ENCODE results near the gene HRH3.

The HRH3 gene

DNA sequence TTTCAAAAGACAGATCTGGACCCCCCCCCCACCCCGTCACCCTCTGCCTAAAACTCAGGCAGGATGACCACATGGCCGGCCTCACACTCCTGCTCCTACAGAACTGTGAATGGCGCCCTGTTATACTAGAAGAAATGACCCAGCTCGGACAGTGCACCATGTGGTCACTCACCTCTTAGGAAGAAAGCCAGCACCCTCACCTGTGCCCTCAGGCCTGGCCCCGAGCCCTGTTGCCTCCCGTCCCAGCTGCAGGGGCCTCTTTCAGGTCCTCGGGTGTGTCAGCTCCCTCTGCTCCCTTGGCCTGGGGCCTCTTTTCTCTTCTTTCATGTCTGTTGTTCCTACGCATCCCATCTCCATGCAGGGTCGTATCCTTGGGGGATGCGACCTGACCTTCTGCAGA, 42.0 kb upstream of the HRH3 start:
- Histone ChIP-seq H3F3A (ENCODE audit: insufficient read depth, low read length) (no peaks in the 10 kb centered on the region), H4K20me1 (ENCODE audit: insufficient read depth, low read length) (no peaks in the 10 kb centered on the region), H3K9ac (ENCODE audit: low read length) (no peak overlapping the region), H3K79me2 (ENCODE audit: insufficient read depth, low read length) (no peaks in the 10 kb centered on the region), H3K27ac (ENCODE audit: low read depth, low read length, poor library complexity, severe bottlenecking) (no peak overlapping the region), H3K27me3 (ENCODE audit: insufficient read depth, low read length) (no peaks in the 10 kb centered on the region), H3K9me3 (ENCODE audit: low read length) (peaks cover 3% of the 10 kb centered on the region; the same call in 1 of the 2 replicates), H3K4me3 (ENCODE audit: low read depth, low read length, poor library complexity, severe bottlenecking) (no peak overlapping the region), H3K9me2 (ENCODE audit: low read depth, low read length) (no peaks in the 10 kb centered on the region), H3K4me1 (ENCODE audit: insufficient read depth, low read length, severe bottlenecking) (no peaks in the 10 kb centered on the region), H3K36me3 (ENCODE audit: insufficient read depth, low read length) (peaks cover 50% of the 10 kb centered on the region), H2AFZ (ENCODE audit: low read length) (no peak overlapping the region), H3K4me2 (ENCODE audit: low read length) (no peak overlapping the region)
- TF ChIP-seq, protein P1, sequence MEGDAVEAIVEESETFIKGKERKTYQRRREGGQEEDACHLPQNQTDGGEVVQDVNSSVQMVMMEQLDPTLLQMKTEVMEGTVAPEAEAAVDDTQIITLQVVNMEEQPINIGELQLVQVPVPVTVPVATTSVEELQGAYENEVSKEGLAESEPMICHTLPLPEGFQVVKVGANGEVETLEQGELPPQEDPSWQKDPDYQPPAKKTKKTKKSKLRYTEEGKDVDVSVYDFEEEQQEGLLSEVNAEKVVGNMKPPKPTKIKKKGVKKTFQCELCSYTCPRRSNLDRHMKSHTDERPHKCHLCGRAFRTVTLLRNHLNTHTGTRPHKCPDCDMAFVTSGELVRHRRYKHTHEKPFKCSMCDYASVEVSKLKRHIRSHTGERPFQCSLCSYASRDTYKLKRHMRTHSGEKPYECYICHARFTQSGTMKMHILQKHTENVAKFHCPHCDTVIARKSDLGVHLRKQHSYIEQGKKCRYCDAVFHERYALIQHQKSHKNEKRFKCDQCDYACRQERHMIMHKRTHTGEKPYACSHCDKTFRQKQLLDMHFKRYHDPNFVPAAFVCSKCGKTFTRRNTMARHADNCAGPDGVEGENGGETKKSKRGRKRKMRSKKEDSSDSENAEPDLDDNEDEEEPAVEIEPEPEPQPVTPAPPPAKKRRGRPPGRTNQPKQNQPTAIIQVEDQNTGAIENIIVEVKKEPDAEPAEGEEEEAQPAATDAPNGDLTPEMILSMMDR (IDR thresholded peaks at IDR 0.05; ENCODE audit: low read length): no peak
- no peak for TF ChIP-seq EZH2 (IDR thresholded peaks at IDR 0.05; ENCODE audit: borderline replicate concordance, low read length)

DNA sequence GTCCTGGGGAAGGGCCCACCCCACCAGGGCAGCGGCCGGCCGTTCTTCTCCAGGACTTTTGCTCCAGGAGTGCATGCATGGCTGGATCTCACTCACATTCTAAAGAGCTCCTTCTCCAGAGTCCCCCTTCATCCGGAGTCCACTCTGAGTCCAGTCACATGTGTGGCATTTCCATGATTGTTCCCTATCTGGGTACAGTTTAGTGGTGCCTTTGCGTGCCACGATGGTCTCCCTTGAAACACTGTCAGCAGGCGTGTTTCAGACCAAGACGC, 39.2 kb upstream of the HRH3 start:
- Histone ChIP-seq H3K27me3 (ENCODE audit: insufficient read depth, low read length) (no peaks in the 10 kb centered on the region), H3F3A (ENCODE audit: insufficient read depth, low read length) (no peaks in the 10 kb centered on the region), H3K9ac (ENCODE audit: low read length) (no peak overlapping the region), H3K4me3 (ENCODE audit: low read depth, low read length, poor library complexity, severe bottlenecking) (no peak overlapping the region), H3K9me3 (ENCODE audit: low read length) (no peaks in the 10 kb centered on the region), H2AFZ (ENCODE audit: low read length) (no peak overlapping the region), H3K27ac (ENCODE audit: low read depth, low read length, poor library complexity, severe bottlenecking) (no peak overlapping the region), H3K4me1 (ENCODE audit: insufficient read depth, low read length, severe bottlenecking) (peaks cover 7% of the 10 kb centered on the region), H3K79me2 (ENCODE audit: insufficient read depth, low read length) (no peaks in the 10 kb centered on the region), H3K4me2 (ENCODE audit: low read length) (no peak overlapping the region), H4K20me1 (ENCODE audit: insufficient read depth, low read length) (no peaks in the 10 kb centered on the region), H3K9me2 (ENCODE audit: low read depth, low read length) (no peaks in the 10 kb centered on the region), H3K36me3 (ENCODE audit: insufficient read depth, low read length) (peaks cover 34% of the 10 kb centered on the region)
- no peak for TF ChIP-seq EZH2 (IDR thresholded peaks at IDR 0.05; ENCODE audit: borderline replicate concordance, low read length)
- TF ChIP-seq, protein P1 (IDR thresholded peaks at IDR 0.05; ENCODE audit: low read length): no peak

DNA sequence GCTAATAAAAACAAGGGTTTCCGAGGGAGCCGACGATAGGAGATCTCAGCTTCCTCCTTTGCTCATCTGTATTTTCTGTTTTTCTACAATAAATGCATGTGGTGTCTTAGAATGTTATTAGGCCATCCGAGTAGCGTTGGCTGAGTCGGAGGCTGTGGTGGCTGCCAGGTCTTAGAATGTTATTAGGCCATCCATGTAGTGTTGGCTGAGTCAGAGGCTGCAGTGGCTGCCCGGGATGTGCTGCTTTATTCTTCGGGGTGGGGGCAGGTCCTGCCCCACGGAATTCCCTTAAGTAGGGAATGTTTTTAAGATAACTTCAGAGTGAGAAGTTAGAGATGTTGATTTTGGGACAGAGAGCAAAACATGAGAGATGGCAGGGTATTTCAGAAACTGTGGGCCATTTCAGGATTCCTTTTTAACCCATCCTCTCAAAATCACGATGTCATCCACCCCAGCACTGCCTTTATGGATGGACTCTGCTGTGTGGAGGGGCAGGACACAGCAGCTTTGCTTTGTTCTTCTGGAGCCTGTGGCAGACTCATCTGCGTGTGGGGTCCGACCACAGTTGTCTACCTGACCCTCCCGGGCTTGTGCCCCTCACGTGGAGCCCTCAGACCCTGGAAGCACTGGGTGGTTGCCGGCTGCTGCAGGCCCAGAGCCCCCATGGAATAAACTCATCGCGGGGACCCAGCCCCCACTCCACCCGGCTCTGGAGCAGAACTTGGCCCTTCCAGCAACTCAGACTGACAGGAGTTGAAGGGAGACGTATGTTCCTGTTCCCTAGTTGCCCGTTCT, 38.6 kb upstream of the HRH3 start:
- H3K9me2 ChIP-seq (ENCODE audit: low read depth, low read length): no peaks in the 10 kb centered on the region
- peaks cover 29% of the 10 kb centered on the region; the same call in 1 of the 2 replicates for H3K36me3 ChIP-seq (ENCODE audit: insufficient read depth, low read length)
- H3K9ac ChIP-seq (ENCODE audit: low read length): no peak overlapping the region
- no peak for TF ChIP-seq EZH2 (IDR thresholded peaks at IDR 0.05; ENCODE audit: borderline replicate concordance, low read length)
- TF ChIP-seq, protein P1 (IDR thresholded peaks at IDR 0.05; ENCODE audit: low read length): no peak
- H2AFZ ChIP-seq (ENCODE audit: low read length): no peak overlapping the region
- H3K4me3 ChIP-seq (ENCODE audit: low read depth, low read length, poor library complexity, severe bottlenecking): no peak overlapping the region
- H4K20me1 ChIP-seq (ENCODE audit: insufficient read depth, low read length): no peaks in the 10 kb centered on the region
- peaks cover 9% of the 10 kb centered on the region for H3K4me1 ChIP-seq (ENCODE audit: insufficient read depth, low read length, severe bottlenecking)
- no peak overlapping the region for H3K4me2 ChIP-seq (ENCODE audit: low read length)
- no peaks in the 10 kb centered on the region for H3K9me3 ChIP-seq (ENCODE audit: low read length)
- H3K79me2 ChIP-seq (ENCODE audit: insufficient read depth, low read length): no peaks in the 10 kb centered on the region
- no peak overlapping the region for H3K27ac ChIP-seq (ENCODE audit: low read depth, low read length, poor library complexity, severe bottlenecking)
- H3F3A ChIP-seq (ENCODE audit: insufficient read depth, low read length): no peaks in the 10 kb centered on the region
- no peaks in the 10 kb centered on the region for H3K27me3 ChIP-seq (ENCODE audit: insufficient read depth, low read length)

All from OCI-LY1 (cell line).